GM10266 (cell line): ENCODE results near the gene LRRC31.

Source experiments
- DNase-seq: peaks from one replicate; pipeline ENCODE4 v3.0.0; 2012; ENCODE audit errors: extremely low spot score
- CTCF ChIP-seq: IDR thresholded peaks from 2 replicates; pipeline ENCODE4 v1.5.1; 2012; ENCODE audit warnings: mild to moderate bottlenecking, low read depth; ENCODE audit not compliant: control insufficient read depth, insufficient read depth; ENCODE audit errors: missing control alignments

The LRRC31 gene

DNA sequence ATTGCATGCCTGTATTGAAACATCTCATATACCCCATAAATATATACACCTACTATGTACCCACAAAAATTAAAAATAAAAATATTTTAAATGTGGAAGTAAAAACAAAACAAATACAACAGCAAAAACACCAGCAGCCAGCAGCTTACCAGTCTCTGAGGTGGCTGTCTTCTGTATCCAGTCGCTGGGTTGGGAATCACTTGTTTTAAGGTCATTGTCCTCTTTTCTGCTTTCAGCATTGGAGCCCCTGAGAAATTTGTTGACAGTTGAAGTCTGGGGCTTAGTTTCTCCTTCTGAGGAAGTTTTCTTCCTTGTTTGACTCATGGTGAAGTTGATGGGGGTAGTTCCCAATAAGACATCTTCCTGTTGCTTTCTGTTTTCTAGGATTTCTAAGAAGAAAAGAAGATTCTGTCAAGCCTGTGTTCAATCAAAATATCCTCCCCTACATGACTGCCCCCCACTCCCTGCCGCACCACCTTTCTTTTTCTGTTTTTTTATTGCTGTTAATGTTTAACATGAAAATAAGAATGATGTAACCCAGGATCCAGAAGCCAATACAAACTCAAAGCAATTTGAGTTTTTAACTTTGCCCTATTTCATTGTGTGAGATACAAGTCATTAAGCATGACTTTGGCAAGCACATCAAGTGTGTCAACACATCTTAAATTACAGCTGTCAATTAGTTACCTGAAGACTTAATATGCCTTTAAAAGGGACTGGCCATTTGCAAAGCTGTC lies at the start of gene LRRC31:
TSS of gene LRRC31 (minus strand) at position 452 of the 737 bp plus-strand sequence. CDS start at position 324, 128 bp downstream.
- no peak for DNase-seq
- TF ChIP-seq CTCF: no peak

DNA sequence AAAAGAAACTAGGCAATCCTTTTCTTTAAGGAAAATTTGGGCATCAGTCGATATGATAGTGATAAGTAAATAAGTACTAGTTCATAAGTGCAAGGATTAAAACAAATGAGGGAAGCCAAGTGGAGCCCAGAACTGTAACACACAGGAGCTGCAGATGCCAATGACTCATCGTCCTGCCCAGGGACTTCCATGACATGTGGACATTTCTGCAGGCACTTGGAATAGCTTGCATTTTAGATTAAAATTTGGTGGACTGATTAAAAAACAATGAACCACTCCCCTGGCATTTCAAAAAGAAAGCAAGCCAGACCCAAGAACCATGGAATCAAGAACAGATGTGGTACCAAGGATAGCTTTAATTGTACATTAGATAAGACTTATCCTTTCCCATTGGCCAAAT lies 44.6 kb upstream of the LRRC31 start:
- no peak for DNase-seq
- TF ChIP-seq CTCF: no peak

DNA sequence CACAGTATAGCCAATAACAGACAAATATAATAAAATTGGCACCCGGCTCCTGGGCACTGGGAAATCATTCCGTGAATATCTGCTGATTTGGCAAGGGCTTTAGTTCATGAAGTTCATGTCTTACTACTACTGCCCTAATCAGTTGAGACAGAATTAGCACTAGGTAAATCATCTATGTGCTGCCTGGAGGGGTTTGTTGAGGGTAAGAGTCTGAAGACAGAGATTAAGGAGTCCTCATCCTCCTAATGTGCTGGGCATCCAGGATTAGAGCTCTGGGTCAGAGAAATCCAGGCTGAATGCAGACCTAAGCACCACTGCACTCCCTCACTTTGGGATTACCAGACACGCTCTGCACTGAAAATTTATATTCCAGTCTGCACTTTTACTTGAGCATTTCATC lies 43.6 kb upstream of the LRRC31 start:
- no peak for TF ChIP-seq CTCF
- DNase-seq: no peak

- no peak for DNase-seq
- TF ChIP-seq CTCF: no peak
Observed at GRCh38 chr3:169911272-169911671, 41.5 kb upstream of the LRRC31 start, which contains the start of gene SAMD7. Gene SAMD7, plus strand, starts transcription at chr3:169911572. Its CDS starts 7,927 bp downstream, at chr3:169919499.

DNA sequence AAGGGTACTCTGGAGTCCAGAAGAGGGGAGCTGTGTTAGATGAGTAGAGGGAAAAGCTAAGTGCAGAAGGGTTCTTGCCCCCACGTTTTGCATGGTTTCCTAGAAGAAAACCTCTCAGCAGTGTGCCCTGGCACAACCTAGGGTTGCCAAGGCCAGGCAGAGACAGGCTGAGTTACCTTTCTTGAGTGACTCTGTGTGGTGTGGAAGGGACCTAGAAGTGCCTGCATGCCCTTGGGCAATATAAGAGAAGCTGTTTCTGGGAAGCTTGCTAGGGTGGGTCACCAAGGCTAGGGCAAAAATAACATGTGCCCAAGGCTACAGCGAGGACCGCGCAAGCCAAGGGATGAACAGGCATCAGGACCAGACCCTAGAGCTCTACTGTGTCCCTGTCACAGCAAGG lies 38.2 kb upstream of the LRRC31 start:
- TF ChIP-seq CTCF: no peak
- DNase-seq: no peak

DNA sequence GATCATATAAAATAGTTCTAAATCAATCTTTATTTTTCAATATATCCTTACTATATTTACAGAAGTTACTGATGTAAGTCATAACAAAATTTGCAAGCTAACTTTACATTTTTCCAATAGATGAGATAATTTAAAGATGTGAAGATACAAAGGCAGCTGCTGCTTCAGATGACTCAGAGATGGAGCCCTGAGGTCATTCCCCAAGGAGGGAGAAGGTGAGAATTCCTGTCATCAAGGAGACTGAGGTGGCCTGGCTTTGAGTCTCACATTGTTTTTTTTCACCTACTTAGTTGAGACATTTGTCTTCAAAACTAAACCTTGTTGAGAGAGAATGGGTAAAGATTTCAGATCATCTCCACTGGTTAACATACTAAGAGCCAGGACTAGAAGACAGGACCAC lies 37.7 kb upstream of the LRRC31 start:
- TF ChIP-seq CTCF: no peak
- no peak for DNase-seq

GRCh38 chr3:169905404-169905803 lies 35.7 kb upstream of the LRRC31 start:
- no peak for TF ChIP-seq CTCF
- DNase-seq: no peak
